ENCODE results near the gene PPP1R1A. TPM values are rescaled to one million over a fixed set of nuclear protein-coding genes. Genes with fewer than 3 reads are reported as not detected.

The PPP1R1A gene
- total RNA-seq, 1 experiment from 2014 or later, result 8.5 TPM

GRCh38 chr12:54602661-54603060, 14.2 kb upstream of the PPP1R1A start:
- H4K8ac ChIP-seq (replicated peaks; ENCODE audit: insufficient read length, low read depth, low read length), result no peak overlapping the region
- H3K79me2 ChIP-seq (ENCODE audit: insufficient read depth, low read length), result no peaks in the 10 kb centered on the region
- H3K4me2 ChIP-seq (ENCODE audit: insufficient read depth, insufficient read length, low read length), result no peak overlapping the region
- H3T11ph ChIP-seq (ENCODE audit: low read length), result no peak overlapping the region
- no peaks in the 10 kb centered on the region for H4K20me1 ChIP-seq (ENCODE audit: control insufficient read depth, insufficient read depth, insufficient read length)
- no peak overlapping the region for H3K9ac ChIP-seq (ENCODE audit: extremely low read depth, insufficient read length, low read length)
- no peak overlapping the region for H2AK5ac ChIP-seq (ENCODE audit: insufficient read length, low read length)
- H2BK20ac ChIP-seq (ENCODE audit: low read depth, low read length, poor library complexity, severe bottlenecking), result no peak overlapping the region
- H3K18ac ChIP-seq (ENCODE audit: insufficient read length, low read depth, low read length), result no peak overlapping the region
- H4K5ac ChIP-seq (ENCODE audit: insufficient read length, low read depth, low read length), result no peak overlapping the region
- H3K36me3 Mint-ChIP-seq (ENCODE audit: insufficient read depth in 1 of 3, low read depth in 3 of 3), result no peaks in the 10 kb centered on the region; a peak in 1 of 7 replicates
- H2BK120ac ChIP-seq (ENCODE audit: low read depth, low read length, poor library complexity, severe bottlenecking), result no peak overlapping the region
- H3K56ac ChIP-seq (ENCODE audit: insufficient read length, low read depth, low read length), result no peak overlapping the region
- H3K9me3 Mint-ChIP-seq, result no peaks in the 10 kb centered on the region
- no peaks in the 10 kb centered on the region for H3K79me1 ChIP-seq (ENCODE audit: insufficient read depth, low read depth, low read length, poor library complexity, severe bottlenecking)
- H3K4ac ChIP-seq (ENCODE audit: low read depth, low read length), result no peak overlapping the region
- no peak overlapping the region for H3K14ac ChIP-seq (ENCODE audit: insufficient read depth, low read length)
- H3K27me3 ChIP-seq (ENCODE audit: insufficient read depth, low read length), result no peaks in the 10 kb centered on the region; the same call in 1 of the 2 replicates
- H3K27me3 Mint-ChIP-seq (ENCODE audit: low read depth), result peaks cover 64% of the 10 kb centered on the region
- no peak overlapping the region for H2BK12ac ChIP-seq (ENCODE audit: insufficient read length, low read depth, low read length)
- TF ChIP-seq, protein P1, sequence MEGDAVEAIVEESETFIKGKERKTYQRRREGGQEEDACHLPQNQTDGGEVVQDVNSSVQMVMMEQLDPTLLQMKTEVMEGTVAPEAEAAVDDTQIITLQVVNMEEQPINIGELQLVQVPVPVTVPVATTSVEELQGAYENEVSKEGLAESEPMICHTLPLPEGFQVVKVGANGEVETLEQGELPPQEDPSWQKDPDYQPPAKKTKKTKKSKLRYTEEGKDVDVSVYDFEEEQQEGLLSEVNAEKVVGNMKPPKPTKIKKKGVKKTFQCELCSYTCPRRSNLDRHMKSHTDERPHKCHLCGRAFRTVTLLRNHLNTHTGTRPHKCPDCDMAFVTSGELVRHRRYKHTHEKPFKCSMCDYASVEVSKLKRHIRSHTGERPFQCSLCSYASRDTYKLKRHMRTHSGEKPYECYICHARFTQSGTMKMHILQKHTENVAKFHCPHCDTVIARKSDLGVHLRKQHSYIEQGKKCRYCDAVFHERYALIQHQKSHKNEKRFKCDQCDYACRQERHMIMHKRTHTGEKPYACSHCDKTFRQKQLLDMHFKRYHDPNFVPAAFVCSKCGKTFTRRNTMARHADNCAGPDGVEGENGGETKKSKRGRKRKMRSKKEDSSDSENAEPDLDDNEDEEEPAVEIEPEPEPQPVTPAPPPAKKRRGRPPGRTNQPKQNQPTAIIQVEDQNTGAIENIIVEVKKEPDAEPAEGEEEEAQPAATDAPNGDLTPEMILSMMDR (conservative IDR thresholded peaks at IDR 0.05), result no peak
- no peaks in the 10 kb centered on the region for H3K4me1 Mint-ChIP-seq
- no peak overlapping the region for H3K27ac Mint-ChIP-seq
- no peak overlapping the region for H3K23ac ChIP-seq (ENCODE audit: insufficient read length, low read depth, low read length)
- no CpG with 5 or more reads among the region's 2 CpGs for WGBS (ENCODE audit: extremely low coverage, insufficient read length, low lambda C conversion rate)
- no peak overlapping the region for H3K4me3 Mint-ChIP-seq
- no peak overlapping the region for H4K91ac ChIP-seq (ENCODE audit: insufficient read length, low read depth, low read length)
- H2BK5ac ChIP-seq (ENCODE audit: insufficient read length, low read length), result no peak overlapping the region
- no peak overlapping the region for H2AFZ ChIP-seq (ENCODE audit: low read length)
- no peak overlapping the region for H3K27ac ChIP-seq (ENCODE audit: insufficient read length, low read depth, low read length)
- DNase-seq, result no peak
- H2BK15ac ChIP-seq (ENCODE audit: low read depth, low read length), result no peak overlapping the region
- H3K23me2 ChIP-seq (ENCODE audit: insufficient read length, low read depth, low read length, poor library complexity, severe bottlenecking), result no peaks in the 10 kb centered on the region
- H3K9me3 ChIP-seq (ENCODE audit: control insufficient read depth, low read depth, low read length), result no peaks in the 10 kb centered on the region
- H3K4me1 ChIP-seq (ENCODE audit: insufficient read depth, low read length), result no peaks in the 10 kb centered on the region
